ENCODE results near the gene CDKN2B-AS1.
A peak's percentile ranks its signal among the peaks of the same experiment; 100 is the strongest.

Gene CDKN2B-AS1

DNA sequence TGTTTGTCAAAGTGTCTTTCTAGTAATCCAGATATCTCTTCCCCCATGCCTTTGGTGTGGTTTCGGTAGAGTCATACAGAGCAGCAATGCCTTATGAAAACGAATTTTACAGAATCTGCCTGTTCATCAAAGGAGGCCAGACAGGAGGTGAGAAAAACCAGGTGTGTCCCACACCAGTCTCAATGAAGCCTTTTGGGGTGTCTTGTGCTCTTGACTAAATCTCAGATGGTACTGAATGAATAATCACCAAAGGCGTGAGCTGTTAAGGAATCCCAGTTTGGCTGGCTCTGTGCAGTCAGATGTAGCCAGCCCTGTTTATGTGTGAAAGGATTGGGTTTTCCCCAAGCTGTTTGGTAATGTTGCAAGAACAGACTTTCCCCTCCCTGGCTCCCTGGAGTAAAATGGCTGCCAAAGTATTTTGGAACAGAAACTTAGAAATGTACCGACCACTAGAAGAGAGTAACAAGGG is 85.3 kb downstream of the CDKN2B-AS1 start:
- Histone ChIP-seq H3K4ac (ENCODE audit: low read depth, low read length) (no peak overlapping the region), H3K79me1 (ENCODE audit: low read length) (peaks cover 9% of the 10 kb centered on the region), H2AK5ac (ENCODE audit: low read length) (no peak overlapping the region), H4K8ac (ENCODE audit: low read depth, low read length) (no peak overlapping the region), H2AFZ (ENCODE audit: insufficient read depth, low read length, poor library complexity) (no peak overlapping the region), H3K14ac (ENCODE audit: low read length) (no peak overlapping the region), H3K4me2 (ENCODE audit: low read length) (no peak overlapping the region), H3K9ac (ENCODE audit: low read length) (no peak overlapping the region), H3K18ac (ENCODE audit: low read length) (no peak overlapping the region), H3K79me2 (ENCODE audit: control insufficient read depth, insufficient read depth, low read length, poor library complexity) (no peaks in the 10 kb centered on the region), H4K12ac (ENCODE audit: low read depth, low read length) (no peak overlapping the region), H3K4me3 (ENCODE audit: low read depth, low read length) (no peak overlapping the region), H3K36me3 (ENCODE audit: control insufficient read depth in 1 of 2, insufficient read depth in 2 of 2, low read length in 2 of 2) (no peaks in the 10 kb centered on the region), H3K23ac (ENCODE audit: low read length) (no peak overlapping the region), H2BK12ac (ENCODE audit: low read length) (no peak overlapping the region), H2BK5ac (ENCODE audit: low read depth, low read length, poor library complexity) (no peak overlapping the region), H3K4me1 (ENCODE audit: control insufficient read depth in 1 of 2, insufficient read depth in 2 of 2, low read length in 2 of 2) (peaks cover 0 to 2% of the 10 kb centered on the region in 2 experiments), H2BK120ac (ENCODE audit: insufficient read depth, low read length, poor library complexity) (no peak overlapping the region), H3K9me3 (ENCODE audit: insufficient read depth, low read depth, low read length) (no peaks in the 10 kb centered on the region), H3K27me3 (ENCODE audit: insufficient read depth, low read length) (no peaks in the 10 kb centered on the region), H4K91ac (ENCODE audit: low read depth, low read length) (no peak overlapping the region), H3K27ac (ENCODE audit: low read depth, low read length) (no peak overlapping the region)
- no CpG with 5 or more reads among the region's 4 CpGs for WGBS (ENCODE audit: extremely low coverage, insufficient coverage, insufficient read length)
- DNase-seq: peak in 1 of 2 donors; percentile 24

GRCh38 chr9:22084336-22085035 is 89.9 kb downstream of the CDKN2B-AS1 start:
- no peak overlapping the region for H2AFZ ChIP-seq (ENCODE audit: insufficient read depth, low read length, poor library complexity)
- H3K4me1 ChIP-seq (ENCODE audit: control insufficient read depth in 1 of 2, insufficient read depth in 2 of 2, low read length in 2 of 2): peaks cover 0 to 2% of the 10 kb centered on the region in 2 experiments
- DNase-seq: peak; percentile 81 to 96
- H2BK12ac ChIP-seq (ENCODE audit: low read length): no peak overlapping the region
- H4K12ac ChIP-seq (ENCODE audit: low read depth, low read length): no peak overlapping the region
- H3K23ac ChIP-seq (ENCODE audit: low read length): no peak overlapping the region
- H3K18ac ChIP-seq (ENCODE audit: low read length): no peak overlapping the region
- peak overlapping the region; percentile 89 for H2BK5ac ChIP-seq (ENCODE audit: low read depth, low read length, poor library complexity)
- no peak overlapping the region for H3K4me3 ChIP-seq (ENCODE audit: low read depth, low read length)
- H3K4ac ChIP-seq (ENCODE audit: low read depth, low read length): no peak overlapping the region
- no peaks in the 10 kb centered on the region for H3K27me3 ChIP-seq (ENCODE audit: insufficient read depth, low read length)
- H4K91ac ChIP-seq (ENCODE audit: low read depth, low read length): no peak overlapping the region
- H3K14ac ChIP-seq (ENCODE audit: low read length): no peak overlapping the region
- H3K79me2 ChIP-seq (ENCODE audit: control insufficient read depth, insufficient read depth, low read length, poor library complexity): no peaks in the 10 kb centered on the region
- no peak overlapping the region for H2AK5ac ChIP-seq (ENCODE audit: low read length)
- H4K8ac ChIP-seq (ENCODE audit: low read depth, low read length): no peak overlapping the region
- H3K36me3 ChIP-seq (ENCODE audit: control insufficient read depth in 1 of 2, insufficient read depth in 2 of 2, low read length in 2 of 2): no peaks in the 10 kb centered on the region
- H3K9me3 ChIP-seq (ENCODE audit: insufficient read depth, low read depth, low read length): no peaks in the 10 kb centered on the region
- H2BK120ac ChIP-seq (ENCODE audit: insufficient read depth, low read length, poor library complexity): peak overlapping the region; percentile 60
- peaks cover 12% of the 10 kb centered on the region for H3K79me1 ChIP-seq (ENCODE audit: low read length)
- peak overlapping the region; percentile 89 for H3K27ac ChIP-seq (ENCODE audit: low read depth, low read length)
- WGBS (ENCODE audit: extremely low coverage, insufficient coverage, insufficient read length): no CpG with 5 or more reads among the region's 2 CpGs
- no peak overlapping the region for H3K9ac ChIP-seq (ENCODE audit: low read length)
- H3K4me2 ChIP-seq (ENCODE audit: low read length): no peak overlapping the region

GRCh38 chr9:22088053-22088716 is 93.6 kb downstream of the CDKN2B-AS1 start:
- H3K4ac ChIP-seq (ENCODE audit: low read depth, low read length): no peak overlapping the region
- no peak for DNase-seq
- no peaks in the 10 kb centered on the region for H3K9me3 ChIP-seq (ENCODE audit: insufficient read depth, low read depth, low read length)
- no peak overlapping the region for H4K12ac ChIP-seq (ENCODE audit: low read depth, low read length)
- H3K9ac ChIP-seq (ENCODE audit: low read length): no peak overlapping the region
- H2BK5ac ChIP-seq (ENCODE audit: low read depth, low read length, poor library complexity): no peak overlapping the region
- no peak overlapping the region for H3K4me2 ChIP-seq (ENCODE audit: low read length)
- H2AK5ac ChIP-seq (ENCODE audit: low read length): no peak overlapping the region
- H4K91ac ChIP-seq (ENCODE audit: low read depth, low read length): no peak overlapping the region
- H2BK12ac ChIP-seq (ENCODE audit: low read length): no peak overlapping the region
- no peaks in the 10 kb centered on the region for H3K36me3 ChIP-seq (ENCODE audit: control insufficient read depth in 1 of 2, insufficient read depth in 2 of 2, low read length in 2 of 2)
- no peak overlapping the region for H2AFZ ChIP-seq (ENCODE audit: insufficient read depth, low read length, poor library complexity)
- H3K79me2 ChIP-seq (ENCODE audit: control insufficient read depth, insufficient read depth, low read length, poor library complexity): no peaks in the 10 kb centered on the region
- H3K4me3 ChIP-seq (ENCODE audit: low read depth, low read length): no peak overlapping the region
- no CpG with 5 or more reads among the region's 5 CpGs for WGBS (ENCODE audit: extremely low coverage, insufficient coverage, insufficient read length)
- no peaks in the 10 kb centered on the region for H3K27me3 ChIP-seq (ENCODE audit: insufficient read depth, low read length)
- no peak overlapping the region for H3K14ac ChIP-seq (ENCODE audit: low read length)
- no peak overlapping the region for H3K18ac ChIP-seq (ENCODE audit: low read length)
- no peak overlapping the region for H3K23ac ChIP-seq (ENCODE audit: low read length)
- H4K8ac ChIP-seq (ENCODE audit: low read depth, low read length): no peak overlapping the region
- no peak overlapping the region for H3K27ac ChIP-seq (ENCODE audit: low read depth, low read length)
- H3K79me1 ChIP-seq (ENCODE audit: low read length): peaks cover 8% of the 10 kb centered on the region
- no peak overlapping the region for H2BK120ac ChIP-seq (ENCODE audit: insufficient read depth, low read length, poor library complexity)
- H3K4me1 ChIP-seq (ENCODE audit: control insufficient read depth in 1 of 2, insufficient read depth in 2 of 2, low read length in 2 of 2): peaks cover 0 to 2% of the 10 kb centered on the region in 2 experiments

DNA sequence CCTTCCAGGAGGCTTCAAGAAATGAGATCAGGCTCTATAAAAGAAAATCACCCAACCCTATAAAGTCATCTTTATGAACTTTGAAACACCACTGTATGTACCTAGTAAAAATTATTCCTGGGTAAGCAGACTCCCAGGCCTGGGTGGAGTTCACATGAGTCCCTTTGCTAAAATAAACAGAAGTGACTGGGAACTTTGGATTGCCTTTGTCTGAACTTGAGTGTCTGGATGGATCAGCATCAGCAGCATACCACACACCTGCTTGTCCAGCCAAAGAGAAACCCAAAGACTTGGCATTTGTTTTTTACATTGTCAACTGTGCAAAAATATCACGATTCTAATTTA is 94.1 kb downstream of the CDKN2B-AS1 start:
- H2BK5ac ChIP-seq (ENCODE audit: low read depth, low read length, poor library complexity): no peak overlapping the region
- no peak overlapping the region for H3K4me3 ChIP-seq (ENCODE audit: low read depth, low read length)
- WGBS (ENCODE audit: extremely low coverage, insufficient coverage, insufficient read length): no CpG with 5 or more reads among the region's 1 CpG
- no peaks in the 10 kb centered on the region for H3K79me2 ChIP-seq (ENCODE audit: control insufficient read depth, insufficient read depth, low read length, poor library complexity)
- H4K91ac ChIP-seq (ENCODE audit: low read depth, low read length): no peak overlapping the region
- H4K8ac ChIP-seq (ENCODE audit: low read depth, low read length): no peak overlapping the region
- no peaks in the 10 kb centered on the region for H3K9me3 ChIP-seq (ENCODE audit: insufficient read depth, low read depth, low read length)
- H3K27me3 ChIP-seq (ENCODE audit: insufficient read depth, low read length): no peaks in the 10 kb centered on the region
- no peak overlapping the region for H3K27ac ChIP-seq (ENCODE audit: low read depth, low read length)
- H3K14ac ChIP-seq (ENCODE audit: low read length): no peak overlapping the region
- H3K36me3 ChIP-seq (ENCODE audit: control insufficient read depth in 1 of 2, insufficient read depth in 2 of 2, low read length in 2 of 2): no peaks in the 10 kb centered on the region
- no peak overlapping the region for H3K4ac ChIP-seq (ENCODE audit: low read depth, low read length)
- H3K79me1 ChIP-seq (ENCODE audit: low read length): peaks cover 4% of the 10 kb centered on the region
- H4K12ac ChIP-seq (ENCODE audit: low read depth, low read length): no peak overlapping the region
- no peak for DNase-seq
- no peak overlapping the region for H3K9ac ChIP-seq (ENCODE audit: low read length)
- no peak overlapping the region for H2AK5ac ChIP-seq (ENCODE audit: low read length)
- H3K23ac ChIP-seq (ENCODE audit: low read length): no peak overlapping the region
- no peak overlapping the region for H3K18ac ChIP-seq (ENCODE audit: low read length)
- H3K4me2 ChIP-seq (ENCODE audit: low read length): no peak overlapping the region
- no peak overlapping the region for H2BK120ac ChIP-seq (ENCODE audit: insufficient read depth, low read length, poor library complexity)
- H2BK12ac ChIP-seq (ENCODE audit: low read length): no peak overlapping the region
- H3K4me1 ChIP-seq (ENCODE audit: control insufficient read depth in 1 of 2, insufficient read depth in 2 of 2, low read length in 2 of 2): peaks cover 0 to 2% of the 10 kb centered on the region in 2 experiments
- H2AFZ ChIP-seq (ENCODE audit: insufficient read depth, low read length, poor library complexity): no peak overlapping the region

All from trophoblast cell (in vitro differentiated cells and primary cell).